Gastroesophageal sphincter (tissue), 4 donors: Measurements from ENCODE around the gene ACSS1. TPM values are rescaled to one million over a fixed set of nuclear protein-coding genes. Genes with fewer than 3 reads are reported as not detected.

Experiments used
- ATAC-seq: fragments of 150-250 bp; one replicate; pipeline ENCODE4 v1.9.1; 2016; ENCODE audit warnings: mild to moderate bottlenecking, moderate library complexity
- H3K27ac ChIP-seq, 4 donors: fragments of 200-600 bp; sonication (generic) in 3 of 4; 1 replicate in 3 of 4; 2 replicates in 1 of 4; pipeline ENCODE4 v1.5.1; 2016 to 2019
- H3K27me3 ChIP-seq: fragments of 200-600 bp; sonication (generic); one replicate; pipeline ENCODE4 v1.5.1; 2019
- H3K36me3 ChIP-seq, 2 donors: fragments of 200-600 bp; sonication (generic); one replicate each; pipeline ENCODE4 v1.5.1; 2019; ENCODE audit warnings: control low read depth in 1 of 2
- H3K4me1 ChIP-seq, 3 donors: fragments of 200-600 bp; sonication (generic); 1 replicate in 2 of 3; 2 replicates in 1 of 3; pipeline ENCODE4 v1.5.1; 2016 to 2019; ENCODE audit warnings: control low read depth in 2 of 3
- H3K4me3 ChIP-seq, 2 donors: fragments of 200-600 bp; sonication (generic); one replicate each; pipeline ENCODE4 v1.5.1; 2019; ENCODE audit warnings: mild to moderate bottlenecking in 1 of 2, moderate library complexity in 1 of 2
- H3K9me3 ChIP-seq, 3 donors: fragments of 200-600 bp; sonication (generic); one replicate each; pipeline ENCODE4 v1.5.1; 2017 to 2019; ENCODE audit warnings: control low read depth in 2 of 3
- EP300 ChIP-seq: sonication (generic); formaldehyde crosslinking; IDR thresholded peaks from one replicate; pipeline ENCODE4 v1.6.1; 2017; ENCODE audit warnings: antibody characterized with exemption, mild to moderate bottlenecking
- POLR2A ChIP-seq, 2 donors: fragments of 450-650 bp; IDR thresholded peaks; one replicate each; pipeline ENCODE4 v1.6.1; 2017; ENCODE audit warnings: antibody characterized with exemption in 2 of 2, mild to moderate bottlenecking in 2 of 2, moderate library complexity in 1 of 2
- POLR2AphosphoS5 ChIP-seq: sonication (generic); formaldehyde crosslinking; IDR thresholded peaks from one replicate; pipeline ENCODE4 v1.6.1; 2017; ENCODE audit warnings: antibody characterized with exemption
- WGBS, 2 donors: methylation state at CpG; one replicate each; pipeline ENCODE4 v1.1.5; 2018; ENCODE audit warnings: low coverage in 1 of 2; 5-methylcytosine and 5-hydroxymethylcytosine counted together
- total RNA-seq, 4 donors: library from RNA; depleted of rRNA; stranded (reverse); fragments of >200 nt; gene quantifications; one replicate each; pipeline ENCODE4 v1.1.0, GENCODE V29; 2016
- TF ChIP-seq, protein P1 (sequence below), 4 experiments: fragments of 200-600 bp in 2 of 4; fragments of 450-650 bp in 2 of 4; sonication (generic) in 1 of 4; IDR thresholded peaks; one replicate each; pipeline ENCODE4 v1.5.1; 2017 to 2019; ENCODE audit warnings: antibody characterized with exemption in 4 of 4, mild to moderate bottlenecking in 2 of 4, moderate library complexity in 2 of 4

The ACSS1 gene
- total RNA-seq, 4 donors from 2014 or later = 44.7 to 105 (median 61.6) TPM

DNA sequence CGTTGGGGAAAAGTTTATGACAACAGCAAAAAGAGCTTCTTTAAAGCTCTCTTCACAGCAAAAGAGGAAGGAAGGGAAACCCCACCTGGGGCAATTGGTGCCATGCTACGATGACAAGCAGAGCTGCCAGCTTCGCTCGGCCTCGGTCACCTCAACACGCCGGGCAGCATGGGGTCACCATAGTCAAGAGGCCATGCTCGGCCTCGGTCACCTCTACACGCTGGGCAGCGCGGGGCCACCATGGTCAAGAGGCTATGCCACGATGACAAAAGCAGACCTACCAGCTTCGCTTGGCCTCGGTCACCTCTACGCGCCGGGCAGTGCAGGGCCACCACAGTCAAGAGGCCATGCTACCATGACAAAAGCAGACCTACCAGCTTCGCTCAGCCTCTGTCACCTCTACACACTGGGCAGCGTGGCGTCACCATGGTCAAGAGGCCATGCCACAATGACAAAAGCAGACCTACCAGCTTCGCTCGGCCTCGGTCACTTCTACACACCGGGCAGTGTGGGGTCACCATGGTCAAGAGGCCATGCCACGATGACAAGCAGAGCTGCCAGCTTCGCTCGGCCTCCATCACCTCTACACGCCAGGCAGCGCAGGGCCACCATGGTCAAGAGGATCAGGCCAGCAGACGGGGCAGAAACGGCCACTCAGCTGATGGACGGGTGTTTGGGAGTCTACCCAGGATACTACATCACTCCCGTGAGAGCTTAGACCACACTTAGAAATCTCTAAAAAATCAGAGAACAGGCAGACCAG, 77.5 kb downstream of the ACSS1 start:
- TF ChIP-seq POLR2AphosphoS5 (no peak), EP300 (no peak), POLR2A (IDR thresholded peaks at IDR 0.05) (no peak)
- TF ChIP-seq, protein P1, sequence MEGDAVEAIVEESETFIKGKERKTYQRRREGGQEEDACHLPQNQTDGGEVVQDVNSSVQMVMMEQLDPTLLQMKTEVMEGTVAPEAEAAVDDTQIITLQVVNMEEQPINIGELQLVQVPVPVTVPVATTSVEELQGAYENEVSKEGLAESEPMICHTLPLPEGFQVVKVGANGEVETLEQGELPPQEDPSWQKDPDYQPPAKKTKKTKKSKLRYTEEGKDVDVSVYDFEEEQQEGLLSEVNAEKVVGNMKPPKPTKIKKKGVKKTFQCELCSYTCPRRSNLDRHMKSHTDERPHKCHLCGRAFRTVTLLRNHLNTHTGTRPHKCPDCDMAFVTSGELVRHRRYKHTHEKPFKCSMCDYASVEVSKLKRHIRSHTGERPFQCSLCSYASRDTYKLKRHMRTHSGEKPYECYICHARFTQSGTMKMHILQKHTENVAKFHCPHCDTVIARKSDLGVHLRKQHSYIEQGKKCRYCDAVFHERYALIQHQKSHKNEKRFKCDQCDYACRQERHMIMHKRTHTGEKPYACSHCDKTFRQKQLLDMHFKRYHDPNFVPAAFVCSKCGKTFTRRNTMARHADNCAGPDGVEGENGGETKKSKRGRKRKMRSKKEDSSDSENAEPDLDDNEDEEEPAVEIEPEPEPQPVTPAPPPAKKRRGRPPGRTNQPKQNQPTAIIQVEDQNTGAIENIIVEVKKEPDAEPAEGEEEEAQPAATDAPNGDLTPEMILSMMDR (IDR thresholded peaks at IDR 0.05) = no peak
- WGBS, 2 donors = 81 to 100% methylated on average over 1 to 7 of the region's 34 CpGs
- no peak for ATAC-seq
- no peak overlapping the region for H3K4me3 ChIP-seq
- no peaks in the 10 kb centered on the region for H3K27me3 ChIP-seq
- H3K9me3 ChIP-seq = no peaks in the 10 kb centered on the region
- H3K27ac ChIP-seq = no peak overlapping the region
- peaks cover 0 to 20% (median 0%) of the 10 kb centered on the region in 3 donors for H3K4me1 ChIP-seq
- H3K36me3 ChIP-seq = peaks cover 0 to 75% of the 10 kb centered on the region in 2 donors

DNA sequence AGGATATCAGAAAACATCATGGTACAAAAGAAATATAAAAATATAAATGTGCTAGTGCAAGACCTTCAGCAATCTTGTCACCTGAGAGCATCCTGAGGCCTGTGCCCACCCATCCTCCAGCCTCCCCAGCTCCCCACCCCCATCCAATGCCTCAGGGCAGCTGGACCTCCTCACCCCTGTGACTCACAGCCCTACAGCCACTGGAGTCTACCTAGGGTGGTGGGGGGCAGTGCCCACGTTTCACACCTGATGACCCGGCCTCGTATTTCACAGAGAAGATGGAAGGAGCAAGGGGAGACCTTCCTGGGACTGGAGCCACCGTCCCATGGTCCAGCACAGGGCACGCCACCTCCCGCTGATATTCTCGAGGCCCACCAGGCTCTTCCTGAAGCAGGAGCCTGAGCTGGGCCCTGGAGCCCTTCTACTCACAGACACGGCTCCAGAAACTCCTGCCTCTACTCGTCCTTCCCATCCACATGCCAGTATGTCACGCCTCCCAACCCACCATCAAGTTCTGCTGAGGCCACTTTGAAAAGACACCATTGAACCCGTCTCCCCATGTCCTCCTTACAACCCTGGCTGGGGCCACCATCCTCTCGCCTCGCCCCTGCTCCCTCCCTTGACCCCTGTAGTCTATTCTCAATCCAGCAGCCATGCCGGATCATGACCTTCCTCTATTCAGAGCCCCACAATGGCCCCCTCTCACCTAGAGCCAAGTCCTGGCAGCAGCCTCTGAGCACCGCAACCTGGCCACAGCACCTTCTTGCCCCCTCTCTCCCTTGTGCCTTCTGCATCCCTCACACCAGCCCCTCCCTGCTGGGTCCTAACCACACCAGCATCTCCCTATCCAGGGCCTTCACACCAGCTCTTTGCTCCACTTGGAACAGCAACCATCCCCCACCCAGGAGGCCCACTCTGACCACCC, 78.6 kb downstream of the ACSS1 start:
- no peaks in the 10 kb centered on the region for H3K9me3 ChIP-seq
- peaks cover 0 to 75% of the 10 kb centered on the region in 2 donors for H3K36me3 ChIP-seq
- peaks cover 0 to 13% (median 0%) of the 10 kb centered on the region in 3 donors for H3K4me1 ChIP-seq
- H3K27ac ChIP-seq = no peak overlapping the region
- ATAC-seq = no peak
- WGBS, 2 donors = 91 to 92% methylated on average over 9 to 10 of the region's 15 CpGs
- H3K4me3 ChIP-seq = no peak overlapping the region
- TF ChIP-seq EP300 (no peak), POLR2A (IDR thresholded peaks at IDR 0.05) (no peak), POLR2AphosphoS5 (no peak)
- TF ChIP-seq, protein P1 (IDR thresholded peaks at IDR 0.05) = no peak
- no peaks in the 10 kb centered on the region for H3K27me3 ChIP-seq

DNA sequence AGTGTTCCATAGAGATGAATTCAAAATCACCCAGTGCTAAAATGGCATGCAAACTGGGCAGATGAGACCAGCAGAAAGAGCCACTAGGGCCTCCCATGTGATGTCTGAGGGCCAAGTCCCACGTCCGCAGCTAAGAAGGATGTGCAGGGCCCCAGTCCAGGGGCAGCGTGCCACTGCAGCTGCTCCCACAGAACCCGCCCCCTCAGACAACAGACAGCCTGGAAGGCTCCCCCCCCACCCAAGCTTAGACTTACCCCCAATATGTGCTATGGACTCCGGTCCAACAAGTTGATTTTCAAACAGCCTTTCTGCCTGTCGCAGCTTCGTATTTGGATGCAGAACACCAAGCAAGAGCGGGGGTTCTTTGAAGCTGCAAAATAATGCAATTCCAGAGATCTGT, 79.4 kb downstream of the ACSS1 start:
- TF ChIP-seq POLR2A (IDR thresholded peaks at IDR 0.05) = no peak
- TF ChIP-seq, protein P1 (IDR thresholded peaks at IDR 0.05) = no peak
- no peak for TF ChIP-seq POLR2AphosphoS5
- no peak for TF ChIP-seq EP300
- Histone ChIP-seq H3K27ac (peak overlapping the region in 2 of 4 donors; percentile 2 to 5), H3K4me3 (no peak overlapping the region), H3K4me1 (peaks cover 0 to 13% (median 0%) of the 10 kb centered on the region in 3 donors), H3K36me3 (peaks cover 0 to 77% of the 10 kb centered on the region in 2 donors), H3K9me3 (no peaks in the 10 kb centered on the region), H3K27me3 (no peaks in the 10 kb centered on the region)
- ATAC-seq = no peak
- WGBS, 2 donors = 71 to 83% methylated on average over 3 to 7 of the region's 8 CpGs

DNA sequence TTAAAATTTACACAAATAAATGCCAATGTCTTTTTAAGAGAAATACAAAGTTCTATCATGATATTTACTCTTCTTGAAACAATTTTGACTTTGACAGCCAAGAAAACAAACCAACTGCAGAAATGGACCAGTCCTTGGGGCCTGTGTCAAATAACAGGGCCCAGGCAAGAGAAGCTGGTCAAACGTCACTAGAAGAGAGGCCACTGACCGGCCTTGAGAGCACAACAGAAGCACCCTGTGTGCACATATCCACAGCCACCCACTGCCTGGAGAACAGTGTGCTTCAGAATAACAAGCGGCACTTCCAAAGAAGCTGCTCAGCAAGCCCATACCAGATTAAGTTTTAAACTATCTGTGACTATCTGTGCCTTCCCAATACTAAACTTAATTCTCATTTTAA, 80.1 kb downstream of the ACSS1 start:
- peaks cover 0 to 77% of the 10 kb centered on the region in 2 donors for H3K36me3 ChIP-seq
- peak overlapping the region in 1 of 4 donors; percentile 2 for H3K27ac ChIP-seq
- H3K27me3 ChIP-seq = no peaks in the 10 kb centered on the region
- no peak for TF ChIP-seq POLR2A (IDR thresholded peaks at IDR 0.05)
- TF ChIP-seq, protein P1 (IDR thresholded peaks at IDR 0.05) = no peak
- TF ChIP-seq EP300 = no peak
- no peak for TF ChIP-seq POLR2AphosphoS5
- 70 to 100% methylated on average over 1 to 3 of the region's 3 CpGs for WGBS, 2 donors
- no peak for ATAC-seq
- H3K4me3 ChIP-seq = no peak overlapping the region
- H3K9me3 ChIP-seq = no peaks in the 10 kb centered on the region
- peaks cover 0 to 13% (median 0%) of the 10 kb centered on the region in 3 donors for H3K4me1 ChIP-seq
